PFSK-1 (cell line): ENCODE measurements around the gene MAPT.

Experiments
- FOXP2 ChIP-seq: optimal IDR thresholded peaks from 2 replicates; pipeline ENCODE3; 2011; ENCODE audit warnings: borderline replicate concordance, control low read depth, inconsistent platforms; ENCODE audit not compliant: insufficient read depth; ENCODE audit errors: extremely low read length, extremely low read depth
- POLR2AphosphoS5 ChIP-seq: IDR thresholded peaks from 2 replicates; pipeline ENCODE4 v1.6.1; 2012; ENCODE audit warnings: low read depth, mild to moderate bottlenecking, control low read depth, low read length, moderate library complexity
- REST ChIP-seq, 2 experiments: IDR thresholded peaks; 2 replicates each; pipeline versions ENCODE4 v1.6.1 to v1.8.0; 2011 to 2012; ENCODE audit warnings: low read depth in 2 of 2, low read length in 2 of 2, control low read depth in 1 of 2, inconsistent platforms in 1 of 2, mild to moderate bottlenecking in 1 of 2, moderate library complexity in 1 of 2; ENCODE audit not compliant: insufficient read depth in 1 of 2
- SIN3A ChIP-seq: IDR thresholded peaks from 2 replicates; pipeline ENCODE4 v1.6.1; 2012; ENCODE audit warnings: mild to moderate bottlenecking, low read length, moderate library complexity, borderline replicate concordance; ENCODE audit not compliant: insufficient read depth
- TAF1 ChIP-seq: IDR thresholded peaks from 2 replicates; pipeline ENCODE4 v1.6.1; 2012; ENCODE audit warnings: low read length, control low read depth, borderline replicate concordance; ENCODE audit not compliant: insufficient read depth

Gene MAPT

GRCh38 chr17:45997624-45998023 lies 103.3 kb downstream of the MAPT start:
- TF ChIP-seq REST (IDR thresholded peaks at IDR 0.05; ENCODE audit: insufficient read depth in 1 of 2, low read depth in 2 of 2, low read length in 2 of 2) (no peak), TAF1 (no peak), FOXP2 (no peak), SIN3A (no peak), POLR2AphosphoS5 (no peak)

GRCh38 chr17:45998987-45999899 lies 104.9 kb downstream of the MAPT start, which contains the start of gene STH:
Gene STH (plus strand): TSS chr17:45999250. CDS start chr17:45999280, 30 bp downstream.
- no peak for TF ChIP-seq FOXP2

- TF ChIP-seq SIN3A (no peak), POLR2AphosphoS5 (no peak), TAF1 (no peak), FOXP2 (no peak), REST (IDR thresholded peaks at IDR 0.05; ENCODE audit: insufficient read depth in 1 of 2, low read depth in 2 of 2, low read length in 2 of 2) (no peak)
Observed at GRCh38 chr17:45999900-46000290, 105.5 kb downstream of the MAPT start.

- no peak for TF ChIP-seq FOXP2
- TF ChIP-seq REST (IDR thresholded peaks at IDR 0.05; ENCODE audit: insufficient read depth in 1 of 2, low read depth in 2 of 2, low read length in 2 of 2): no peak
- no peak for TF ChIP-seq POLR2AphosphoS5
- no peak for TF ChIP-seq TAF1
- TF ChIP-seq SIN3A: no peak
Observed at GRCh38 chr17:46000292-46000691, 105.9 kb downstream of the MAPT start.

GRCh38 chr17:46000757-46001156 lies 106.4 kb downstream of the MAPT start:
- TF ChIP-seq POLR2AphosphoS5 (no peak), REST (IDR thresholded peaks at IDR 0.05; ENCODE audit: insufficient read depth in 1 of 2, low read depth in 2 of 2, low read length in 2 of 2) (no peak), SIN3A (no peak), FOXP2 (no peak), TAF1 (no peak)
